ENCODE data around the gene ADCY5. TPM values are rescaled to one million over a fixed set of nuclear protein-coding genes. Genes with fewer than 3 reads are reported as not detected.

Gene ADCY5
- total RNA-seq, 1 experiment from 2014 or later, result 0.82 TPM

- Histone ChIP-seq H3K27me3 (replicated peaks) (peaks cover 4% of the 10 kb centered on the region; the same call in 1 of the 2 replicates), H3K9me3 (replicated peaks) (no peaks in the 10 kb centered on the region), H3K4me3 (no peak overlapping the region), H3K27ac (no peak overlapping the region), H3K4me1 (replicated peaks) (peaks cover 4% of the 10 kb centered on the region; the same call in 1 of the 2 replicates), H3K36me3 (no peaks in the 10 kb centered on the region)
- no peak for DNase-seq (ENCODE audit: low read depth in 1 of 2, low spot score in 2 of 2)
Observed at GRCh38 chr3:123419181-123419849, 29.6 kb downstream of the ADCY5 start.

- no peaks in the 10 kb centered on the region for H3K9me3 ChIP-seq (replicated peaks)
- H3K27me3 ChIP-seq (replicated peaks), result peaks cover 4% of the 10 kb centered on the region; the same call in 1 of the 2 replicates
- no peak for DNase-seq (ENCODE audit: low read depth in 1 of 2, low spot score in 2 of 2)
- H3K4me3 ChIP-seq, result no peak overlapping the region
- no peaks in the 10 kb centered on the region for H3K36me3 ChIP-seq
- H3K4me1 ChIP-seq (replicated peaks), result peaks cover 4% of the 10 kb centered on the region; the same call in 1 of the 2 replicates
- no peak overlapping the region for H3K27ac ChIP-seq
Observed at GRCh38 chr3:123416647-123417046, 32.2 kb downstream of the ADCY5 start.

DNA sequence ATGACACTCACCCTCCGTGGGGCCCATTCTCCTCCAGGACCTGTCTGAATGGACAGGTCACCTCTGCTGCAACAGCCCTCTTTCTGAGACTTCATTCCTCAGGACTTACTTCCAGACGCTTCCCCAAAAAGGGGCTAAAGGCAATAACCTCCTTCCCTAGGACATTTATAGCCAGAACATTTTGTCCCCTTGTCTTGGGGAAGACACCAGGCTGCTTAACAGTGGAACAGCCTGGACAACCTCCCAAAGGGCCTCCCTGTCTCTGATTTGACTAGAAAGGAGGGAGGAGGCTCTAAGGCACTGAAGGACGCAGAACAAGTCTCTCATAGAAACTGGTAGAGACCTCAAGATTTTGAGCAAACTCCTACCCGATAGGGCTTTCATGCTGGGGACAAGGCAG lies 32.7 kb downstream of the ADCY5 start:
- no peak overlapping the region for H3K4me3 ChIP-seq
- H3K27ac ChIP-seq, result no peak overlapping the region
- H3K36me3 ChIP-seq, result no peaks in the 10 kb centered on the region
- no peak for DNase-seq (ENCODE audit: low read depth in 1 of 2, low spot score in 2 of 2)
- H3K27me3 ChIP-seq (replicated peaks), result peaks cover 2% of the 10 kb centered on the region; the same call in 1 of the 2 replicates
- peaks cover 4% of the 10 kb centered on the region; the same call in 1 of the 2 replicates for H3K4me1 ChIP-seq (replicated peaks)
- H3K9me3 ChIP-seq (replicated peaks), result no peaks in the 10 kb centered on the region

DNA sequence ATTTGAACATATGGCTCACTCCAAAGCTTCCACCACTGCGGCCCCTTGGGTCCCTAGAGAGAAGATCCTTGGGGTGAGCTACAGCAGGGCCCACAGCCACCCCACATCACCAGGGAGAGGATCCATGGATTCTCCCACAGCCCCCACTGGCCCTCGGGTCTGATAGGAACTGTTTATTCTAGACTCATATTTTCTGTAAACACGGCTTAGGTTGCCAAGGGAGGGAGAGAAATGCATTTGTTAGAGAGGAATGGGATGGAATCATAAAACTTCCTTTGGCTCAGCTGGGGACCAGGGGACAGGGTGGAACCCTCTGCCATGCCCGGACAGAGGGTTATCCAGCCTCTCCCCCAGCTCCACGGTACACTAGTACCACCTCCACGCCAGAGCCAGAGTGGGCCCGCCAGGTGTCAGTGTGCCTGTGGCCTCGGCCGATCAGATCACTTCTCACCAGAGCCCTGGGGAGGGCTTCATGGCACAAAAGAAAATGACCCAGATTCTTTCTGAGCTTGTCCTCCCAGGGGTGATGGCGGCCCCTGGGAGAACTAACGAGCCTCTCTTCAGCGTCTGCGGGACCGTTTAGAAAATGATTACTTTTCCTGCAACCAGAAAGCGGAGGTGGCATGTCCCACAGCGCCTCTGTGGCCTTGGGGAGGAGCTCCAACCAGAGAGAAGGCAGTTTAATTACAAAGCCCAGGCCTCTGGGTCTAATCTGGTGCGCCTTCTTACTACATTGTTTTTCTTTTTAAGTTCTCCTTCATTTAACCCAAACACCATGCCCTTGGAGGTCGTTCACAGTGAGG lies 33.7 kb downstream of the ADCY5 start:
- Histone ChIP-seq H3K4me3 (no peak overlapping the region), H3K4me1 (replicated peaks) (no peaks in the 10 kb centered on the region), H3K27ac (no peak overlapping the region), H3K36me3 (no peaks in the 10 kb centered on the region), H3K27me3 (replicated peaks) (no peaks in the 10 kb centered on the region; the same call in 1 of the 2 replicates), H3K9me3 (replicated peaks) (no peaks in the 10 kb centered on the region)
- no peak for DNase-seq (ENCODE audit: low read depth in 1 of 2, low spot score in 2 of 2)

- H3K36me3 ChIP-seq, result no peaks in the 10 kb centered on the region
- no peaks in the 10 kb centered on the region for H3K9me3 ChIP-seq (replicated peaks)
- H3K27ac ChIP-seq, result no peak overlapping the region
- no peak for DNase-seq (ENCODE audit: low read depth in 1 of 2, low spot score in 2 of 2)
- H3K27me3 ChIP-seq (replicated peaks), result no peaks in the 10 kb centered on the region; the same call in 1 of the 2 replicates
- H3K4me1 ChIP-seq (replicated peaks), result no peaks in the 10 kb centered on the region
- no peak overlapping the region for H3K4me3 ChIP-seq
Observed at GRCh38 chr3:123412811-123413604, 35.9 kb downstream of the ADCY5 start.

DNA sequence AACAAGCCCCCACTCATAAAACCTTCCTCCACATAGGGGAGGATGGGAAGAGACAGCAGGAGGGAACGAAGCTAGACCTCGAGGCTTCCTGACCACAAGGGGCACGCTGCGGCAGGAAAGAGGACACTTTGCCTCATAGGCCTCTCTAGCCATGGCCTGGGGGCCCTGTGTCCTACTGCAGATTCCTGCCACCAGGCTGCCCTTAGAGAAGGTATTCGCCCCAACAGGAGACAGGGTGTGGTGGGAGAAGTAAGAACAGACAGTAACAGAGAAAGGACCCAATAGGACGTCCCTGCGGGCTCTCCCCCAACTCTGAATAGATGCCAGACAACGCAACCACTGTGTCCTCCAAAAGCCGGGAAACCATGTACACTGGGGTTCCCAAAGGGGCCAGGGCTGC lies 36.8 kb downstream of the ADCY5 start:
- Histone ChIP-seq H3K9me3 (replicated peaks) (no peaks in the 10 kb centered on the region), H3K27ac (no peak overlapping the region), H3K27me3 (replicated peaks) (no peaks in the 10 kb centered on the region; the same call in 1 of the 2 replicates), H3K36me3 (no peaks in the 10 kb centered on the region), H3K4me3 (no peak overlapping the region), H3K4me1 (replicated peaks) (no peaks in the 10 kb centered on the region)
- no peak for DNase-seq (ENCODE audit: low read depth in 1 of 2, low spot score in 2 of 2)

DNA sequence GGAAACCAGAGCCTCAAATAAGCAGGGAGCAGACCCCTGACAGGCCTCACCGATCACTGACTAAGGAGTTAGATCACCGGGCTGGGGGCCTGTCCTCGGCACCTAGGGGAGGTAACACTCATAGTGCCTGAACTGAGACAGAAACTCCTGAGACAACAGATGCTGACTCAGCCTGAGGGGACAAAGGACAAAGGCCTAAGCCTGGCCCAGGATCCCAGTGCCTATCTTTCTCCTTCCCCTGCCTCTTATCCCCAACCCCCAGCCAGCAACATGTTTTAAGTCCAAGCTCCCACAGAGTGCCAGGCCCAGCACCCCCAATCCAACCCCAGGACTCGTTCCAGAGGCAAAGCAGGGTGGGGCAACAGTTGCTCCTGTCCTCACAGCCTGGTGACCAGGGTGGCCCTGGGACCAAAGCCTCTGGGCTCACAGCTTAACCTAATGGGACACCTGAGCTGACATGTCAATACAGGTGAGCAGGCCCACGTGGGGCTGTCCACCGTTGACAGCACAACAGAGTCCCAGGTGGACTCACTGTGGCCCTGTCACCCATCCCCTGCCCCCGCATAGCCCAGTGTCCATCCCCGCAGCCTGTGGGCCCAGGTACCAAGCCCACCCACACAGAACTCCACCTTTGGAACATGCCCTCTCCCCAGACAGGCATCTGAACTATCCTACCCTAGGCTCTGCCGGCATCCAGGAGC lies 37.4 kb downstream of the ADCY5 start:
- no peak overlapping the region for H3K27ac ChIP-seq
- no peak overlapping the region for H3K4me3 ChIP-seq
- DNase-seq (ENCODE audit: low read depth in 1 of 2, low spot score in 2 of 2), result no peak
- H3K9me3 ChIP-seq (replicated peaks), result no peaks in the 10 kb centered on the region
- H3K36me3 ChIP-seq, result no peaks in the 10 kb centered on the region
- H3K4me1 ChIP-seq (replicated peaks), result no peaks in the 10 kb centered on the region
- no peaks in the 10 kb centered on the region; the same call in 1 of the 2 replicates for H3K27me3 ChIP-seq (replicated peaks)

GRCh38 chr3:123410149-123410515 lies 38.8 kb downstream of the ADCY5 start:
- Histone ChIP-seq H3K4me3 (no peak overlapping the region), H3K36me3 (no peaks in the 10 kb centered on the region), H3K4me1 (replicated peaks) (no peaks in the 10 kb centered on the region), H3K27ac (no peak overlapping the region), H3K27me3 (replicated peaks) (no peaks in the 10 kb centered on the region; the same call in 1 of the 2 replicates), H3K9me3 (replicated peaks) (no peaks in the 10 kb centered on the region)
- no peak for DNase-seq (ENCODE audit: low read depth in 1 of 2, low spot score in 2 of 2)

DNA sequence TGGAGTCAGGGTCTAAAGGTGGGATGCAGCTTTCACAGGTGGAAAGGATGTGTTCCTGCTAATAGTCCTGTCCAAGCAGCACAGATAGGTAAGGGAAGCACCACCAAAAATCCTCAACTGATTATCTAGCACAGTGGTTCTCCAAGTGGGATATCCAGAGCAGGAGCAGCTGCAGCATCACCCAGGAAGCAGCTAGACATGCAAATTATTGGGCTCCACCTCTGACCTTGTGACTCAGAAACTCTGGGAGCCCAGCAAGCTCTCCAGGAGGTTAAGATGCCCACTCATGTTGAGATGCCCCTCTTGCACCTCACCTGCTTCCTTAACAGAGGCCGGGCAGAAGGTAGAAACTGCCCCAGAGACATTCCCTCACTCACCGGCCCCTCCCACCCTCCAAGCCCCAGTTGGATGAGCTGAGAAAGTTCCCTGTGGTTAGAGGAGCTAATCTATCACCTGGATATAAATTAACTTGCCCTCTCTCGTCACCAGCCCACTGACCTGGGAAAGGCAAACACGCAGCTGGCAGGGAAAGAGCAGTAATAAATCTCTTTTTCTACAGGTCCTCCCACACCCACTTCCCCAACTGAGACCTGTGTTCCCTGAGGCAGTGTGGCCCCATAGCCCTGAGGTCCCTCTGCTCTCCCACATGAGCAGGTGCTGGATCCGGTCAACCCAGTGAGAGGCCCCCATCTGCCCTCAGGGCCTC lies 39.3 kb downstream of the ADCY5 start:
- no peak for DNase-seq (ENCODE audit: low read depth in 1 of 2, low spot score in 2 of 2)
- H3K4me3 ChIP-seq, result no peak overlapping the region
- no peaks in the 10 kb centered on the region for H3K9me3 ChIP-seq (replicated peaks)

GRCh38 chr3:123406598-123406997 lies 42.3 kb downstream of the ADCY5 start:
- Histone ChIP-seq H3K9me3 (replicated peaks) (no peaks in the 10 kb centered on the region), H3K4me3 (no peak overlapping the region), H3K27me3 (replicated peaks) (no peaks in the 10 kb centered on the region), H3K36me3 (no peaks in the 10 kb centered on the region), H3K4me1 (replicated peaks) (no peaks in the 10 kb centered on the region), H3K27ac (no peak overlapping the region)
- DNase-seq (ENCODE audit: low read depth in 1 of 2, low spot score in 2 of 2), result no peak

More for the DNA sequence above, 39.3 kb downstream of the ADCY5 start:
- Histone ChIP-seq H3K27ac (no peak overlapping the region), H3K4me1 (replicated peaks) (no peaks in the 10 kb centered on the region), H3K27me3 (replicated peaks) (no peaks in the 10 kb centered on the region; the same call in 1 of the 2 replicates), H3K36me3 (no peaks in the 10 kb centered on the region)

DNA sequence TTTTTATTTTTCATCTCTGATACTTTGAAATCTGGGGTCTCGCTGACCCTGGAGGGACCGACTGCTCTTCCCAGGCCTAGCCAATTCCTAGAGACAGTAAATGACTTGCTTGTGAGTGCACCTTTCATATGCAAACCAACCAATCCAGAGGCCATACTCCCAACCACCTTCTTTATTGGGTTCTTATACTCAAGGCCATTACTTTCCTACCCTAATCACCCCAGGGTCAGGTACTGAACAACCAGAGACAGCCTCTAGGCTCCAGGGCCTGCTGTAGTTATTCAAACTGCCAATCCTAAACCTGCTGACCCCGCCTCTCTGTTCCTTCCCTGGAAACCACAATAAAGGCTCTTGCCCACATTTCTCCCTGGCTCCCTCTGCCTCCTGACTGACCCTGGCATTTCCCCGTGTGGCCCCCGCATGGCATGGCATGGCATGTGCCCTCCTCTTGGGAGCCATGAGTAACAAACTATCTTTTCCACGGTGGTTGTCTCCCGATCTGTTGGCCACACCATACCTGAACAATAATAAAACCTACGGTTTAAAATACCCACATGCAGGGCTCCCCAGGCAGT lies 42.9 kb downstream of the ADCY5 start:
- Histone ChIP-seq H3K4me1 (replicated peaks) (no peaks in the 10 kb centered on the region), H3K4me3 (no peak overlapping the region), H3K9me3 (replicated peaks) (no peaks in the 10 kb centered on the region), H3K27me3 (replicated peaks) (no peaks in the 10 kb centered on the region), H3K36me3 (no peaks in the 10 kb centered on the region), H3K27ac (no peak overlapping the region)
- no peak for DNase-seq (ENCODE audit: low read depth in 1 of 2, low spot score in 2 of 2)

DNA sequence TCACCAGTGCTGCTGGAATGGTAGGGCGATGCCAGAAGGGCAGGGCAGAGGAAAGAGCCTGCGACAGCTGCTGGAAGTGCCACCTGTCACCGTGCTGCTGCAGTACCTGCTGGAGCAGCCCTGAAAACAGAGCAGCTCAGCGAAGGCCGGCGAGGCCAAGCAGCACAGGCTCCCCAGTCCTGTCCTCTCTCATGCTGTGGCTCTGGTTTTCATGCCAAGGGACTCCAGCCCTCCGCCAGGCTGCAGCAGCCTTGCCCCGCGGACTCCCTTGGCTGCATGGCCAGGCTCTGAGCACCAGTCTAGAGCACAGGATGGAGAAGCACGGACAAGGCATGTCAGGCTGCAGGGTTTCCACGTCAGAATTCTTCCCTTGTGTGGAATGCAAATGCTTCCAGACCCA lies 43.9 kb downstream of the ADCY5 start:
- Histone ChIP-seq H3K27ac (no peak overlapping the region), H3K27me3 (replicated peaks) (no peaks in the 10 kb centered on the region)
- no peak for DNase-seq (ENCODE audit: low read depth in 1 of 2, low spot score in 2 of 2)

More for the DNA sequence above, 43.9 kb downstream of the ADCY5 start:
- no peak overlapping the region for H3K4me3 ChIP-seq
- no peaks in the 10 kb centered on the region for H3K36me3 ChIP-seq
- no peaks in the 10 kb centered on the region for H3K9me3 ChIP-seq (replicated peaks)
- H3K4me1 ChIP-seq (replicated peaks), result no peaks in the 10 kb centered on the region

Measured in SJSA1 (cell line).